ENCODE measurements around the gene WDR13. TPM values are rescaled to one million over a fixed set of nuclear protein-coding genes. Genes with fewer than 3 reads are reported as not detected.

The WDR13 gene
- total RNA-seq, 4 donors from 2014 or later = 71.1 to 105 (median 93.2) TPM

GRCh38 chrX:48560056-48560455 lies 37.2 kb upstream of the WDR13 start:
- H3K27ac ChIP-seq = no peak overlapping the region
- H3K9me3 ChIP-seq = no peaks in the 10 kb centered on the region
- no peak for DNase-seq (ENCODE audit: low spot score in 2 of 2)
- no peaks in the 10 kb centered on the region for H3K4me1 ChIP-seq
- WGBS = 83% methylated on average over 2 of the region's 14 CpGs
- no peak for TF ChIP-seq POLR2AphosphoS5 (IDR thresholded peaks at IDR 0.05)
- TF ChIP-seq, protein P1, sequence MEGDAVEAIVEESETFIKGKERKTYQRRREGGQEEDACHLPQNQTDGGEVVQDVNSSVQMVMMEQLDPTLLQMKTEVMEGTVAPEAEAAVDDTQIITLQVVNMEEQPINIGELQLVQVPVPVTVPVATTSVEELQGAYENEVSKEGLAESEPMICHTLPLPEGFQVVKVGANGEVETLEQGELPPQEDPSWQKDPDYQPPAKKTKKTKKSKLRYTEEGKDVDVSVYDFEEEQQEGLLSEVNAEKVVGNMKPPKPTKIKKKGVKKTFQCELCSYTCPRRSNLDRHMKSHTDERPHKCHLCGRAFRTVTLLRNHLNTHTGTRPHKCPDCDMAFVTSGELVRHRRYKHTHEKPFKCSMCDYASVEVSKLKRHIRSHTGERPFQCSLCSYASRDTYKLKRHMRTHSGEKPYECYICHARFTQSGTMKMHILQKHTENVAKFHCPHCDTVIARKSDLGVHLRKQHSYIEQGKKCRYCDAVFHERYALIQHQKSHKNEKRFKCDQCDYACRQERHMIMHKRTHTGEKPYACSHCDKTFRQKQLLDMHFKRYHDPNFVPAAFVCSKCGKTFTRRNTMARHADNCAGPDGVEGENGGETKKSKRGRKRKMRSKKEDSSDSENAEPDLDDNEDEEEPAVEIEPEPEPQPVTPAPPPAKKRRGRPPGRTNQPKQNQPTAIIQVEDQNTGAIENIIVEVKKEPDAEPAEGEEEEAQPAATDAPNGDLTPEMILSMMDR (IDR thresholded peaks at IDR 0.05) = no peak
- no peaks in the 10 kb centered on the region for H3K27me3 ChIP-seq
- no peak overlapping the region for H3K4me3 ChIP-seq
- H3K36me3 ChIP-seq = peaks cover 30% of the 10 kb centered on the region

- Histone ChIP-seq H3K27me3 (no peaks in the 10 kb centered on the region), H3K4me1 (no peaks in the 10 kb centered on the region), H3K27ac (no peak overlapping the region), H3K4me3 (no peak overlapping the region), H3K36me3 (peaks cover 24% of the 10 kb centered on the region), H3K9me3 (no peaks in the 10 kb centered on the region)
- DNase-seq (ENCODE audit: low spot score in 2 of 2) = no peak
- TF ChIP-seq POLR2AphosphoS5 (IDR thresholded peaks at IDR 0.05) = no peak
- no peak for TF ChIP-seq POLR2A (IDR thresholded peaks at IDR 0.05)
- TF ChIP-seq, protein P1 (IDR thresholded peaks at IDR 0.05) = no peak
- TF ChIP-seq EP300 (IDR thresholded peaks at IDR 0.05) = no peak
- 93% methylated on average over 10 of the region's 12 CpGs for WGBS
These were observed 36.6 kb upstream of the WDR13 start for GRCh38 chrX:48560681-48561080.

GRCh38 chrX:48569958-48570357 lies 27.3 kb upstream of the WDR13 start:
- TF ChIP-seq, protein P1 (IDR thresholded peaks at IDR 0.05) = no peak
- TF ChIP-seq POLR2A (IDR thresholded peaks at IDR 0.05) = no peak
- TF ChIP-seq POLR2AphosphoS5 (IDR thresholded peaks at IDR 0.05) = no peak
- 90% methylated on average over 1 of the region's 1 CpG for WGBS
- H3K4me1 ChIP-seq = peaks cover 4% of the 10 kb centered on the region
- H3K27me3 ChIP-seq = no peaks in the 10 kb centered on the region
- no peak for DNase-seq (ENCODE audit: low spot score in 2 of 2)
- no peak overlapping the region for H3K27ac ChIP-seq
- no peaks in the 10 kb centered on the region for H3K9me3 ChIP-seq
- no peaks in the 10 kb centered on the region for H3K36me3 ChIP-seq
- no peak overlapping the region for H3K4me3 ChIP-seq

DNA sequence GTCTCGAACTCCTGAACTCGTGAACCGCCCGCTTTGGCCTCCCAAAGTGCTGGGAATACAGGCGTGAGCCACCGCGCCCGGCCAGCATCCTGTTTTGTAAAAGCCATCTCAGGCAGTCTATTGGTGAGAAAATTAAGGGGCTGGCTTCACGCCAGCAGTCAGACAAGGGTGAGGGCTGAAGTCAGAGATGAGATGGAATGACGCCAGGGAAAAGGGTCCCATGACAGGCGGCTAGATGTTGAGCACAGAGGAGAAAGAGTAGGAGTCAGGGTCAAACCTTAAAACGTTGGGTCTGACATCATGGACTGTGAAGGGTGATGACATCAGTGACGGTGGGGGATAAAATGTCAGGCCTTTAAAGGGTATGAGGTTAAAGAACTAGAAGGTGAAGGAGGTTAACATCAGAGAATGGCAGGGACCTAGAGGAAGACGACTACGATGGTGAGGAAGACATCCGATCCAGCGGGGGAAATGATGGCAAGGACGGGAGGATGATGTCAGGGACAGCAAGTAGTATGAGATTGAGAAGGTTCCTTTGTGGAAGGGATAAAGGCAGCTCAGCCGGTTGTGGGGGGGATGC lies 23.5 kb upstream of the WDR13 start:
- Histone ChIP-seq H3K4me3 (peak overlapping the region; percentile 67), H3K36me3 (peaks cover 25% of the 10 kb centered on the region), H3K9me3 (no peaks in the 10 kb centered on the region), H3K27ac (peak overlapping the region; percentile 99), H3K27me3 (no peaks in the 10 kb centered on the region), H3K4me1 (peaks cover 19% of the 10 kb centered on the region)
- WGBS = 58% methylated on average over 19 of the region's 19 CpGs
- DNase-seq (ENCODE audit: low spot score in 2 of 2) = peak in 1 of 2 donors; percentile 71
- TF ChIP-seq EP300 (IDR thresholded peaks at IDR 0.05) = no peak
- TF ChIP-seq POLR2A (IDR thresholded peaks at IDR 0.05) = no peak
- no peak for TF ChIP-seq POLR2AphosphoS5 (IDR thresholded peaks at IDR 0.05)
- TF ChIP-seq, protein P1 (IDR thresholded peaks at IDR 0.05) = no peak

GRCh38 chrX:48574270-48575266 lies 22.7 kb upstream of the WDR13 start, which contains the start of gene RBM3:
RBM3 (plus strand) TSS chrX:48574484; CDS start chrX:48575181, 697 bp downstream.
- Histone ChIP-seq H3K4me3 (peak within 1 kb of the TSS; percentile 67), H3K27me3 (no peaks in the 10 kb centered on the region), H3K36me3 (peaks cover 25% of the 10 kb centered on the region), H3K27ac (peak within 1 kb of the TSS; percentile 99), H3K4me1 (peaks cover 21% of the 10 kb centered on the region), H3K9me3 (no peaks in the 10 kb centered on the region)
- WGBS = 34% methylated on average over 55 of the region's 71 CpGs
- TF ChIP-seq, protein P1 (IDR thresholded peaks at IDR 0.05) = peak in 1 of 2 donors; percentile 36
- no peak for TF ChIP-seq EP300 (IDR thresholded peaks at IDR 0.05)
- TF ChIP-seq POLR2AphosphoS5 (IDR thresholded peaks at IDR 0.05) = peak; percentile 51 to 76 (median 53)
- TF ChIP-seq POLR2A (IDR thresholded peaks at IDR 0.05) = peak in 1 of 2 donors; percentile 88
- DNase-seq (ENCODE audit: low spot score in 2 of 2) = peak; percentile 96 to 97
